Stimulated activated CD4-positive, alpha-beta T cell treated with anti-CD3 and anti-CD28 coated beads, Interleukin-15, amount 100 ng/mL, for 24 hours (primary cell): ENCODE measurements around the gene PNPLA1.

Experiments used
- DNase-seq: peaks from one replicate; pipeline ENCODE4 v3.0.0-alpha.2; 2020

Gene PNPLA1

DNA sequence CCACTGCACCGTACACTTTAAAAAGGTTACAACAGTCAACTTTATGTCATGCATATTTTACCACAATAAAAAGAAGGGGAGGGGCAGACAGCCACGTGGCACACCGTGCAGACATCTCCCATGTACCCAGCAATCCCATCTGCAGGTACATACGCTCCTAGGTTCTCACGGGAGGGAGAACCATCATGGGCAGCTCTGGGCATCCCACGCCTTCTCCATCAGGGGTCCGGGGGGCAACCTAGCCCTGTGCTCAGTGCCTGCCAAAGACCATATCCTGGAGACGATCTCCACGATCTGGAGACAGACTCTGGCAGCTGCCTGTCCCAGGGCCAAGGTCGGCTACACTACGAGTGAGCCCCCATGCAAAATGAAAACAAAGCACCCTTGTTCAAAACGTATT is 69.3 kb downstream of the PNPLA1 start:
- DNase-seq, result no peak

- no peak for DNase-seq
Measured at GRCh38 chr6:36340306-36340617, 70.4 kb downstream of the PNPLA1 start.

GRCh38 chr6:36340618-36341454 is 71.0 kb downstream of the PNPLA1 start:
- peak; percentile 83 for DNase-seq

DNA sequence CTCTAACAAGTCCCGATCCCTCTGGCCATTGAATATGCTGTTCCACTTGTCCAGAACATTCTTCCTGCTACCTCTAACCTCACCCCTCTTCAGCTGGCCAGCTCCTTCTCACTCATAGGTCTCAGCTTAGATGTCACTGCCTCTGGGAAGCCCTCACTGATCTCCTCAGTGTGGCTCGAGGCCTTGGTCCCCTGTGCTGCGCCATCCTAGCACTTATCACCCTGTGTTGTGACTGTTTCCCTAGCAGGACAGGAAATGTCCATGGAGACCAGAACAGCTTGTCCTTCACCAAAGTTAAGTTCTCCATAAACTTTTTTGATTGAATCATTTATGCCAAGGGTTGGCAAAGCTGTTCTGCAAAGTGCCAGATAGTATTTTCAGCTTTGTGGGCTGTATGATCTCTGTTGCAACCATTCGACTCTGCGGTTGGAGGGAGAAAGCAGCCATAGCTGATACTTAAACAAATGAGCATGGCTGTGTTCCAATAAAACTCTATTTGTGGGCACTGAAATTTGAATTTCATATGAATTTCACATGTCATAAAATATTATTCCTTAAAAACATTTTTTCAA is 73.3 kb downstream of the PNPLA1 start:
- no peak for DNase-seq

- DNase-seq, result no peak
Measured at GRCh38 chr6:36345681-36346466, 76.0 kb downstream of the PNPLA1 start.

DNA sequence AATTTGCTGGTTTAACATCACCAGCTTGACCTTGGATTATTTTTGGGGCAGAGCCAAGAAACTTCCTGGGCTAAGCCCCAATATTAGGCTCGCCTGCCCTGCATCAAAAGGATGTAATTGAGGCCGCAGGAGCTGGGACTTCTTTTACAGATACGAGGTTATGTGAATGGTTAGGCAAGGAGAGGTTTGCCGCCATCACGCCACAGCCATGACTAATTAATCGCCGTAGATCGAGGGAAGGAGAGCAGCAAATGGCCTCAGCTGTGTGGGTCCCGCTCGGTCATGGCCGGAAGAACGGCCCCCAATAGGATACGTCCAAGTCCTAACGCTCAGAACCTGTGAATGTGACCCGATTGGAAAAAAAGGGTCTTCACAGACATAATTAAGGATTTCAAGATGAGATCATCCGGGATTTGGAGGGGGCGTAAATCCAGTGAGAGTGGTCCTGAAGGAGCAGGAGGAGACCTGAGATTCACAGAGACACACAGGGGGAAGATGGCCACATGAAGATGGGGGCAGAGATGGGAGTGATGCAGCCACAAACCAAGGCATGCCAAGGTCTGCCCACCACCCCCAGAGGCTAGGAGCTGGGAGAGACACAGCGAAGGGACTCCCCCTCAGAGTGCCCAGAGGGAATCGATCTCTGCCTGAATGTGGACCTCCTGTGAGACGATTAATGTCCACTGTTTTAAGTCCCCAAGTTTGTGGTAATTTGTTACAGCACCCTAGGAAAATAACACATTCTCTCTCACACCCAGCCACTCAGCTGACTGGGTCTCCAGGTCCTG is 76.8 kb downstream of the PNPLA1 start:
- DNase-seq, result no peak

DNA sequence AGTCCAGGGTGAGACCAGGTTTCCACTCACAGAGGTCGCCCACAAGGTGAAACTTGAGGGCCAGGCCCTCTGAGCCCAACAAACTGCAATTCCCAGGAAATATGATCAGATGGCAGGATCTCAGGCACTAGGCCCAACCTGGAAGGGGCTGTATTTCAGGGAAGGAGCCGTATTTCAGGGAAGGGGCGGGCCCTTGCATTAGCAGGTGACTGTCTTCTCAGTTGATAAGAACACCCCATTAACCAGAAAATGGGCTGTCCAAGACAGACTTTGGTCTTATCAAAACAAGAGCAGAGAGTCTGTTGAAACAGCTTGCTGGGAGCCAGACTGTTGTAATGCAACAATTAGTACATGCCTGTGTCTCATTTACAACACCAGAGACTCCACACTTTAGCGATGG is 77.8 kb downstream of the PNPLA1 start:
- no peak for DNase-seq

DNA sequence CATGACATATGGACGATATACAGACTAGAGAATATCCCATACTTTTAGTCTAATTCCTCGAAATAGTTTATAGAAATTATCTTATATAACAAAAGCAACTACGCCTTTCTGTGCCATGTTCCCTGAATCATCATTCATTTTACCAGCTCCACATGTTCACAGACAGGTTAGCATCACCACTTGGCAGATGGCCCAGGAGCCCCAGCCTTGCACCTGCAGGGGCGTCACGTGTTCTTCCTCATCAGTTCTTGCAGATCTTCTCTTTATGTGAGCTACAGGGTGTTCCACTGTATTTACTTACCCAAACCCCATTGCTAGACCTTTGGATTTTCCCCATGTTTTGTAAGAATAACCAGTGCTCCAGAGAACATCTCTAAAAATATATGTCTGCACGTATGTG is 79.4 kb downstream of the PNPLA1 start:
- no peak for DNase-seq

DNA sequence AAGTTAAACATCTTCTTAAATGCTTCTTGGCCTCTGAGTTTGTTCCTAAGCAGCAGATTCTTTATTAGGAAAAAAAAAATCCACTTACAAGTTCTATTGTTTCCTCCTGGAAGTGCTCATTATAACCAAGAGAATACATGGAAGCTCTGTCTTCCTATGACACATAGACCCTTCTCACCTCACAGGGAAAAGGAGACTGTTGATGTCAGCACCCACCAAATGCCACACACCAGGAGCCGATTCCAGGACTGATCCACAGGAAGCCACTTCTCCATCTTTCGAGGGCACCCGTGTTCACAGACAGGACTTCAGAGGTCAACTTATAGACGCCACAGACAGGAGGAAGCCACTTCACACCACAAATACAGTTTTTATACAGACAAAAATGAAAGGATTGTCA is 80.2 kb downstream of the PNPLA1 start:
- DNase-seq, result no peak

GRCh38 chr6:36350681-36351571 is 81.1 kb downstream of the PNPLA1 start:
- no peak for DNase-seq

DNA sequence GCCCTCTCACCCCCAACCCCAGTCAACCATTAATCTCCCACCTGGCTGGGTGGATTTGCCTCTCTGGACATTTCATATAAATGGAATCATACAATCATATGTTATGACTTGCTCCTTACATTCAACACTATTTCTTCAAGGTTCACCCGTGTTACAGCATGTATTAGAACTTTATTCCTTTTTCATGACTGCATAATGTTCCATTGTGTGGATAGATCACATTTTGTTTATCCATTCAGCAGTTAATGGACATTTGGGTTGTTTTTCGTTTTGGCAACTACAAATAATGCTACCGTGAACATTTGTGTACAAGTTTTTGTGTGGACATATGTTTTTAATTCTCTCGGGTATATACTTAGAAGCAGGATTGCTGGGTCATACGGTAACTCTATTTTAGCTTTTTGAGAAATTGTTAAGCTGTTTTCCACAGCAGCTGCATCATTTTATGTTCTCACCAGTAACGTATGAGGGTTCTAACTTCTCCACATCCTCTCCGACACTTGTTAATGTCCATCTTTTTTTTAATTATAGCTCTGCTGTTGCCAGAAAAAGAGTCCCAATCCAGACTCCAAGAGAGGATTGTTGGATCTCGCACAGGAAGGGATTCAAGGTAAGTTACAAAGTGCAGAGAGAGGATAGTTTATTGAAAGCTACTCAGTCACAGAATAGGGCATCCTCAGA is 82.8 kb downstream of the PNPLA1 start:
- no peak for DNase-seq

GRCh38 chr6:36353411-36353915 is 83.6 kb downstream of the PNPLA1 start:
- DNase-seq, result no peak

GRCh38 chr6:36355819-36356218 is 86.0 kb downstream of the PNPLA1 start:
- DNase-seq, result no peak

- DNase-seq, result no peak
Measured at GRCh38 chr6:36357872-36358225, 88.0 kb downstream of the PNPLA1 start.
